ENCODE data around the gene YARS2.
A peak's percentile ranks its signal among the peaks of the same experiment; 100 is the strongest.

Gene YARS2

DNA sequence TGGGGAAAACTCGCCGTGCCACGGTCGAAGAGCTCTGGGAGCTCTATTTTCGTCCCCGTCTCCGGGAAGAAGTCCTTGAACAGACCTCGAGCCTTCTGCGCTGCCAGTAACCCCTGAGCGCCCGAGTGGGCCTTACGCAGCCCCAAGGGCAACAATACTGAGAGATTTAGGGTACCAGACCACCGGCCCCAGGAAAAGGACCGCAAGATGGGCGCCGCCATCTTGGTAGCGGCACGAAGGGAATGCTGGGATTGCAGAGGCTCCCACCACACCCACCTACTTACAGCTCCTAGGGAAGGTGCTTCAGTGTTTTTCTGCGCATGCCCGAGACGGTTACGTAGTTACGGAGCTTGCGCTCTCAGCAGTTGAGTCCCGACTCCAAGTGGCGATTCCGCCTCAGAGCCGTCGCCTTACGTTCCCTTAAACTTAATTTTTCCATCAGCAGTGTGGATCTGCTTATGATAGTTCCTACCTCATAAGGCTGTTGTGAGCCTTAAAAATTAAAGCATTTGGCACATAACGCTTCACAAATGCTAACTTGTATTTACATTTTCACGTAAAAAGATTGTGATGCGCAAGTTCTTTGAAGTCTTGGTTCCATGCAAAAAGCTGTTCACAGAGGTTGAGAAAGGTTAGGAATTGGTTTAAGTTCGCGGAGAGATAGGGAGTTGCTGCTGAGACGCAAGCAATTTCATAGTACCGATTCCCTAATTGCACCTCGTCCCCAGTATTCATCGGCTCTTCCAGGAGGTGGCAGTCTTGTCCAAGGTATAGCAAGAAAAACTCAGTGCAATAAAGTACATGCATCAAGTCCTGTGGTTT lies at the start of gene YARS2:
Gene YARS2, minus strand, starts transcription at position 244 of the 822 bp plus-strand sequence. Its CDS starts 23 bp downstream, at position 221.
- peak; percentile 96 to 97 for DNase-seq

DNA sequence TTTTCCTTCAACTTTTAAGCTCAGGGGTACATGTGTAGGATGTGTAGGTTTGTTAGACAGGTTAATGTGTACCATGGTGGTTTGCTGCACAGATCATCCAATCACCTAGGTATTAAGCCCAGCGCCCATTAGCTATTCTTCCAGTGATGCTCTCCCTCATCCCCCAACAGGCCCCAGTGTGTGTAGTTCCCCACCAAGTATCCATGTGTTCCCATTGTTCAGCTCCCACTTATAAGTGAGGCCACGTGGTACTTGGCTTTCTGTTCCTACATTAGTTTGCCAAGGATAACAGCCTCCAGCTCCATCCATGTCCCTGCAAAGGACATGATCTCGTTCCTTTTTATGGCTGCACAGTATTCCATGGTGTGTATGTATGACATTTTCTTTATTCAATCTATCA lies 48.6 kb upstream of the YARS2 start:
- DNase-seq, result no peak

DNA sequence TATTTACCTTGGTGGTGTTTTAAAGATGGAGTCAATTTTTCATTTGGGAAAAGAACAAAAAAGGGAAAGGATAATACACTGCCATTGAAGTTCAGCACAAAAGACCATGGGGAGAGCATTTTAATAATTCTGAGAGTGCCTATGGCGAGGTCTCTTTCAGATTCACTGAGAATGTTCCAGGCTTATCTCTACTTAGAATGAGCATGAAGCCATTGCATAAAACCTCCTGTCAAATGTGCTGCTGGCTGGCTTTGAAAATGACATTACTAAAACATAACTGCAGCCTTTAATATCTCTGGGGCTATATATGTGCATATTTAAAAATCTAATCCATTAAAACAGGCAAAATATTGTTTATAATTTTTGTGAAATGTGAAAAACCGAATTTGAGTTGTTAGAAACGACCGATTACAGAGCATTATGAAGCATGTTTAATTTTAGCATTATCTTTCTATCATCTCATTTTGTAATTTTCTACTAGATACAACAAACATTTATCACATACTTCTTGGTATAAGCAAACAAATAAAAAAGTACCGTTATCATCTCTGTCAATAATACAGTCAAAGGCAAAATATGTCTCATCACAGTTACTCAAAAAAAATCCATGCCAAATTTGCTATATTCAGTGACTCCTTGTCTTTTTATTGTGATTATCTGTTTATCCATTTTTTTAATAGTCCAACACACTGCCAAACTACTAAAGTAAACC lies 45.7 kb upstream of the YARS2 start:
- DNase-seq, result no peak

DNA sequence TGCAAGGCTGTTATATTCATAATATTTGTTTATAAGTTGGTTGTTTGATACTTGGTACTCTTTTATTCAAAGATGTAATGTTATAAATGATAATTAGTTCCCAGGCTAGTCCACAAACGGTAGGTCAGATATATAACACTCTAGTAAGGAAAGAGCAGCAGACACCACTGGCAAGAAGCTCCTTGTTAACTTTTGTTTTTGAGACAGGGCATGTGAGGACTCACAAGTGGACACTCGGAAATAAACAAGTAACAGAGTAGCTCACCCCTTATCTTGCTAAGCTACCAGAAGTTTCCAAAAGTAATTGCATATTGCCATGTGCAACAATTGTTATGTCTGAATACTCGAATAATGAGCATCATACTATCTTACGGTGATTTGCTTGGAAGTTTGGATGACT lies 38.6 kb upstream of the YARS2 start:
- DNase-seq, result no peak

DNA sequence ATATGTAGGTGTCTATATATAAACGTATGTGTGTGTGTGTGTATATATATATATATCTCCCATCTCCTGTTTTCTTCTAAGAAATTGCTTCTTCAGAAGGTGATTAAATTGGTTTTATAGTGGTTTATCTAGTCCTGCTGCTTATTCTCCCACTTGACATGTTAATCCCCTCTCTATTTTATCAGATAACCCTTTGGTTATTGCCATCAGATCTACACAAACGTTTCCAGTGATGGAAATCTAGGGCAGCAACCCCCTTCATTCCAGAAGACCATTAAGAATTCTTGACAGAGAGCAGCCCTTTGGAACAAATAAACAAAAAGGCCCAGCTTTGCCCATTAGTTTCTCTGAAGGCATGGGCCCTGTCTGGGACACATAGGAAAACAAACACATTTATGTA lies 34.2 kb upstream of the YARS2 start:
- no peak for DNase-seq

DNA sequence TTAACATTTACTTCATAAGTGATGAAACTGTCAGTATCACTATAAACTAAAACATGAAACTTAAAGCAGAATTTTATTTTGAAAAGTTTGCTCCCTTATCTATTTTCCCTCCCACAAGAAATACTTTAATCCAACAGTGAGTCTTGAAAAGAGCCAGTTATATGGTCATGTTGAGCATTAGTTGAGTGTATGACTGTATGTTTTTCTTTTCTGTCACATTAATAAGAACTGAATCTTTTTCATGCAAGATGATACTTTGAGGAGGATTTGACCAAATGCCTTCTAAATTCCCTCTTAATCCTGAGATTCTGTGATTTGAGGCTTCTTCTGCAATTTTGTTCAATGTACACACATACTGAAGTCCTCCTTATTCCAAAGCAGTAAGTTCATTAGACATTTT lies 33.7 kb upstream of the YARS2 start:
- DNase-seq, result no peak

DNA sequence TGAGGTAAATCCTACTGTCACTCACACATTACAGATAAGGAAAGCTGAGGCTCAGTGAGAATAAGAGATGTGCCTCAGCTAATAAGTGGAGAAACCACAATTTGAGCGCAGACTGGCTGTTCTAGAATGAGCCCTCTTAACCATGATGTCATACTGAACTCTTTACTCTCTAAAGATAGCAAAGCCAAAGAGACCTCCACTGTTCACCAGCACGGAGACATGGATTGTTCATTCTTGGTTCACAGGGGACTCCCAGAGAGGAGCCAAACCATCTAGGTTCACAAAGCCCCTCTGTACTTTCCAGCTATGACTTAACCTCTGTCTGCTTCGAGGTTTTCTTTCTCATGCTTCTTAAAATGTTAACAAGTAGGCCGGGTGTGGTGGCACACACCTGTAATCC lies 32.7 kb upstream of the YARS2 start:
- DNase-seq, result no peak

DNA sequence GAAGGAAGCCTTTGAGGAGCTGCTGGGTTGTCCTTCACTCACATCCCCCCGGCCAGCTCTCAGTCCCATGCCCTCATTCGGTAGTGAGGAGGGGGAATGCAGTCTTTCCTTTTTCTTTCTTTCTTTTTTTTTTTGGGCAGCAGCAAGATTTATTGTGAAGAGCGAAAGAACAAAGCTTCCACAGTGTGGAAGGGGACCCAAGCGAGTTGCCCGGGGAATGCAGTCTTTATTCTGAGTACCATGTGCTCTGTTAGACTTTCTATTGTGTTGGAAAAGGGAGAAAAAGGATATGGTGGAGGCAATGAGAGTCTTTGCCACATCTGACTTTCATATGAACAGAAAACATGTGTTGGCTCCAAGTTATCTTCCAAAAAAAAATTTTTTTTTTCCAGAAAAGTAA lies 29.9 kb upstream of the YARS2 start:
- DNase-seq, result no peak

DNA sequence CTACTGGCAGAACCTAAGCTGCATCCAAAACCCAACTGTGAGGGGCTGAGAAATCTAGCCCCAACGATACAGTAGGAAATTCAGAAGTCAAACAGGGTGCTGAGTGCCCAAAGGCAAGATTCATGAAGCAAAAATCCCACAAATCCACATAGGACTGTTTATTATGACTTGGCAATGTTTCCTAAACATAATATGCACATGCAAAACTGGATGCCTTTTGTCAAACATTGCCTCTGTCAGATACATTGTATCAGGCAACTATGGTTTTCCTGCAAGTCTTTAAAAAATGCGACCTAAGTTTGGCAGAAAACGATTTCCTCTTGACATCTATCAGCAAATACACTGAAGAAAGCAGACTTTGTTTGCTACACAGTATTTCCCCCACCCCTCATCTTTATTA lies 27.3 kb upstream of the YARS2 start:
- DNase-seq, result no peak

DNA sequence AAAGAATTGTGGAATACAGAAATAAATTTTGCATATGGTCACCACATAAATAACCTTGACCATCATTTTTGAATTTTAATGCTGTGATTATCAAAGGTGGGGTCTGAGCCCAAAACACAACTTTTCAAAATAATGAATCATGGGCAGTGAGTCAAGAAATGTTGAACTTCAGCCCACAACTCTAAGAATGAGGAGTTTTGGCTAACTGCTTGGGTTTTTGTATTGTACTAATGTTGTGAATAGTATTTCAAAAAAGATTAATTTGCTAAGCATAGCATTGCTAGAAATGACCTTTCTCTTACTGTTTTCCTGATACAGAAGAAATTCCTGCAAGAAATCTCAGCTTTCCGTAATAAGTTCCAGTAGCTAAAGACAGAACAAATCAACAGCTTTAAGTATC lies 24.4 kb upstream of the YARS2 start:
- DNase-seq, result no peak

DNA sequence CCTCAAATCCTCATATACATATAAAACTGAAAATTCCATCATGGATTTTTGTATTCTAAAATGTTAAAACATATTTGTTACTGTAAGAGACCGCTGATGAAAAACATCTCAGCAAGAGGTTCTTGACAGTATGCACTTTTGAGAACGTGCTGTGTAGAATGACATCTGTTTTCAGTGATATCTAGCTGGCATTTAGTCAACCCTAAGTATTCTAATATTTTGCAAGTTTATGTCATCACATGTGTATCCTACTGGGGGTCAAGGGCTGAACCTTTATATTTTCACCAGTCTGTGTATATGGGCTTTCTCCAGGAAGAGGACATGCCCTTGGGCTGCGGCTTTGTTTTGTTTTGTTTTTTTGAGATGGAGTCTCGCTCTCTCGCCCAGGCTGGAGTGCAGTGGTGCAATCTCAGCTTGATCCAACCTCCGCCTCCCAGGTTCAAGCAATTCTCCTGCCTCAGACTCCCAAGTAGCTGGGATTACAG lies 22.0 kb upstream of the YARS2 start:
- DNase-seq, result no peak

DNA sequence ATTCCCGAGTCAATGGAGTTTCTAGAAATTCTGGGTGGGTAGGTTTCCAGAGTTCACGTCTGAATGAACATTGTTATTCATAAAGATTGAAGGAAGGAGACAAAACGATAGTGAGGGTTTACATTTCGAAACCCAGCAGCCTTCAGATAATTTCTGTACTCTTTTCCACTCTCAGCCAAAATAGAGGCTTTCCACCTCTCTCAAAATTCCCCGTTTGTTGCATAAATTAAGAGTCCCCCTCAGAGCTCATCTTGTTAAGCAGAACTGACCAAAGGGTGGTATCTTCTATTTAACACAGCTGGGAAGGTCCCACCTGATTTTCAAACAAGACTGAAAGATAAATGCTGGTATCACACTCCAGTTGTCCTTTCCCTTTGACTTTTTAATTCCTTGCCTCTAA lies 21.5 kb upstream of the YARS2 start:
- DNase-seq, result no peak

DNA sequence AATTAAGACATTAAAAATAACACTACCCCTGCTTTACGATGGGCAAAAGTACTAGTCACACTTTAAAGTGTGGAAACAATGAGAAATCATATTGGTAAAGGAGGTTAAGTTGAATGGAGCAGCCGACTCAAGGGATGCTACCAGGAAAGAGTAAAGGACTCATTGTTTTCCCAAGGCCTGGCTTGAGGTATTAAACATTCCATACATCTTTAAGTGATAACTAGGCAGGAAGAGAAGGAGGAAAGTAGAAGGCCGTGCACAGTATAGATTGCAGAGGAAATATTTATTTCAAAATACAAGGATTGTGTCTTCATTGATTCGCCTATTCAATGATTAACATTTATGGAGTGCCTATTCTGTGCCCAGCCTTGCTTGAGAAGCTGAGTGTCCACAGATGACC lies 20.6 kb upstream of the YARS2 start:
- DNase-seq, result no peak

DNA sequence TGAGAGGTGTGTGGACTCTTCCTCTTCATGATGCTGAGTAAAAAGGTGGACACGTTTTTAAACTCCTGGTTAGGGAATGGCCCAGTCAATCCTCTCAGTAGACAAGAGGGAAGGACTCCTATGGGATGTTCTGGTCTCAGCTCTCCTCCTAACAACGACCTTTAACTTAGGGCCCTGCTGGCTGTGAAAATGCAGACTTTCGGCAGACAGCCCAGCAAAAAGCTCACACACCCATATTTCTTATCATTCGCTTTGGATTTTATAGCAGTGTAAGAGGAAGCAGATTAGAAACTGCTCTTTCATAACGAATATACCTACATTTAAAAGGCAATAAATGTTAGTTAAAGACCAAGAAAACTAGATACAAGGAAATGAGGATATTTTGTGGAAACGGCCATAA lies 18.0 kb upstream of the YARS2 start:
- no peak for DNase-seq

DNA sequence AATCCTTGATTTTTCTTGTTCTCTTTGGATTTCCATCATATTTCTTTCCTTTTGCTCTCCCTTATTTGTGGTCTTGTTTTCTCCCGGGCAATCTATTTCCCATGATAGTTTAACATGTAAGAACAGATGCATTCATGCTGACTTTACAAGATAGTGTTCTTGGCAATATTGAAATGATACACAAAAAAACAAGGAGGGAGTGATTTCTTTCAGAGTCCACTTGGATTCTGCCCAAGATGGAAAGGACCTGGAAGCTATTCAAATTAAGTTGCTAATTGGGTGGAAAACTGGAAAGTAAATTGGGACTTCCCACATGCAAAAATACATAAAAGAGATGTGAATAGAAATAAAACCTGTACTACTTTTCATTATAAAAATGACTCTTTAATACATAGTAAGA lies 14.4 kb upstream of the YARS2 start:
- no peak for DNase-seq

DNA sequence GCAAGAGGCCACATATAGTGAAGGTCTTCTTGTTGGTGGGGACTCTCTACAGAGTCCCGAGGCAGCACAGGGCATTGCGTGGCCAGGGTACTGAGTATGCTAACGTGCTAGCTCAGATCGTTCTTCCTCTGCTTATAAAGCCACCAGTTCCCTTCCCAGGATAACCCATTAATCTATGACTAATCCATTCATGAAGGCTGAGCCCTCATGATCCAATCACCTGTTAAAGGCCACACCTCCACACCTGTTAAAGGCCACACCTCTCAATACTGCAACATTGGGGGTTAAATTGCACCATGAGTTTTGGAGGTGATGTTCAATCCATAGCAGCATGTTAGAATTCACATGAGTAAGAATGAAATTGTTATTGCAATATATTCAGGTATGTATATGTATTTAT lies 12.8 kb upstream of the YARS2 start:
- no peak for DNase-seq

DNA sequence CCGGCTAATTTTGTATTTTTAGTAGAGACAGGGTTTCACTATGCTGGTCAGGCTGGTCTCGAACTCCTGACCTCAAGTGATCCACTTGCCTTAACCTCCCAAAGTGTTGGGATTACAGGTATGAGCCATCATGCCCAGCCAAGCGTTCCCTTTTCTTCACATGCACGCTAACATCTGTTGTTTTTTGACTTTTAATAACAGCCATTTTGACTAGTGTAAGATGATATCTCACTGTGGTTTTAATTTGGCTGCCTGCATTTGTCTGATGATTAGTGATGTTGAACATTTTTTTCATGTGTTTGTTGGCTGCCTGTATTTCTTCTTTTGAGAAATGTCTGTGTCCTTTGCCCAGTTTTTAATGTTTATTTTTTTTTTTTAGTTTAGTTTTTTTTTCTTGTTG lies 10.2 kb upstream of the YARS2 start:
- no peak for DNase-seq

DNA sequence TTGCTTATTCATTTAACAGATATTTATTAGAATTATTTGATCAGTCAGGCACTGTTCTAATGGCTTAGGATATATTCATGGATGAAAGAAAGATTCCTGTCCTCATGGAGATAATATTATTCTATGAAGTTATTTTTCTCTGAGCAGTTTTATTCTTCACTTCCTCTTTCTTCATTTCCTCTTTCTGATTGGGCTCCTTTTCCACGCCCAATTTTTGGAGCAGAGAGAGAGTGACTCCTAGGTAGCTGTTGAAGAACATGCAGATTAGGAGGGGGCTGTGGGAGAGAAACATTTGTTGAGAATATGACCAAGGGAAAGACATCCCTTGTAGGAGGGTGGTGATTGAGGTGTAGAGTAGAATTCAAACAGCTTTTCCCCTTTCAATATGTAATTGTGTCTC lies 6.0 kb upstream of the YARS2 start:
- peak; percentile 44 to 57 for DNase-seq

DNA sequence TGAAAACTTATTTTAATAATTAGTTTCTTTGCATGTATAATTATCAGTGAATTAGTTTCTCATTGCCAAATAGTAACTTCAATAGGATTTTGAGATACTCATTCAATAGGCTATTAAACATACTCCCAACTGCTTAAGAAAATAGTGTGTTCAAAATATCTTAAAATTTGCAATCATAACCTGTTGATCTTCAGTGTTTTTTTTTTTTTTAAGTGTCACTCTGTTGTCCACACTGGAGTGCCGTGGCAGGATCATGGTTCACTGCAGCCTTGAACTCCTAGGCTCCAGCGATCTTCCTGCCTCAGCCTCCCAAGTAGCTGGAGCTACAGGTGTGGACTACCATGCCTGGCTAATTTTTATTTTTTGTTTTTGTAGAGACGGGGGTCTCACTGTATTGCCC lies 1.5 kb upstream of the YARS2 start:
- DNase-seq, result no peak

DNA sequence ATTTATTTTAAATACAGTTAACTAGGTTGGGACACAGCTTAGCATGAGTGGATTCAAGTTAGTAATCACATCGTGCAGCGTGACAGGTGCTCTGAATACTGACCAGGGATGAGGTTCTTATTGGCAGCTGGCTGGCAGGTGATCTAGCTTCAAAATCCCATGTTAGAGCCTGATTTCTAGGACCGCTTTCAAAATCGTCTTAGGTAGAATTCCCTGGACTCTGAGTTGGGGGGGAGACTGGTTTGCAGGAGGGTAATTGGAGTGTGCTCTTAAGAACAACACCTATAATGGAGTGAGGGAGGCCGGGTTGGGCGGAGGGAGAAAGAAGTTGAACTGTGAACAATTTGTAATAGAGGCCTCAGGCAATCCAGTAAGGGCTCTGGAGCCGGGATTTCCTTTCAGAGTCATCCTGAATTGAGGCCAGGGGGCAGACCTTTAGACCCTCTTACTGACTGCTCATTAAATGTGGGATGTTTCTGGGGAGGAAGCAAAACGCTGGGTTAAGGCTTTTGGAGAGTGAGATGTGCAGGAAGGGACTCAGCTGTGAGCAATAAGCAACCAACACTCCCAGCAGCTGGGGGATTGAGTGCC lies 874 bp upstream of the YARS2 start:
- DNase-seq, result no peak

DNA sequence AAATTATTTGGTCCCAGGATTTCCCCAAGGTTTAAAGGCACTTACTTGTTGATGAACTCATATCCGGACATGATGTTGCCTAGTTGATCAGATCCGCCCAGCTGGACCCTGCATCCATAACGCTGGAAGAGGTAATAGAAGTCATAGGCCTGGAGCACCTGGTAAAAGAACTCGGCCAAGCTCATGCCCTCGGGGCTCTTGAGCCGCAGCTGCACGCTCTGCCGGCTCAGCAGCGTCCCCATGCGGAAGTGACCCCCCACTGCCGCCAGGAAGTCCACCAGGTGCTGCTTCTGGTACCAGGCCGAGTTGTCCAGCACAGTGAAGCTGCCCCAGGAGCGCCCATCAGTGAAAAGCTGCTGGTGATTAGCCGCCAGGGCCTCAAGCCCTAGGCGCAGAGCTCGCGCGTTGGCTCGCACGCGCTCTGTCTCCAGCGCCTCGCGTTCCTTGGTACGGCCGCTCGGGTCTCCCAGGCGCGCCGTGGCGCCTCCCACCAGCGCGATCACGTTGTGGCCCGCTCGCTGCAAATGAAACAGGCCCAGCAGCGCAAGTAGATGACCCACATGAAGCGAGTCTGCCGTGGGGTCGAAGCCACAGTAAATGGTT lies 545 bp downstream of the YARS2 start:
- DNase-seq, result peak; percentile 57 to 63

DNA sequence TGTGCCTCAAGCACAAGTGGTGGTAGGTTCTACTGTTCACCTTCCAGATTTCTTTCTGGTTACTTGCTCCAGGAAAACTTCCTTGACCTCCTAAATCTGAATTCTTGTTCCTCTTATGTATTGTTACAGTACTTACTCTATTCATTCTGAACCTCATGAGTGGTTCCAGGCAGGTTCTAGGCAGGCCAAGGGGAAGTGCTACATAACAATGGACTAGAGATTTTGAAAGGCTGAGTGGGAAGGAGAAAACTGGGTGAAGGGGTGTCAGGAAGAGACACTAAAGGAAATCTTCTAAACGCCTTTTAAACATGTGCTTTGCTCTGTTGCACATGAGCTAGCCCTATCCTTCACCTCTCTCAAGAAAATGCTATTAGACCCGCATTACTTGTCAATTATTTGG lies 1.6 kb downstream of the YARS2 start:
- peak; percentile 66 to 79 for DNase-seq

DNA sequence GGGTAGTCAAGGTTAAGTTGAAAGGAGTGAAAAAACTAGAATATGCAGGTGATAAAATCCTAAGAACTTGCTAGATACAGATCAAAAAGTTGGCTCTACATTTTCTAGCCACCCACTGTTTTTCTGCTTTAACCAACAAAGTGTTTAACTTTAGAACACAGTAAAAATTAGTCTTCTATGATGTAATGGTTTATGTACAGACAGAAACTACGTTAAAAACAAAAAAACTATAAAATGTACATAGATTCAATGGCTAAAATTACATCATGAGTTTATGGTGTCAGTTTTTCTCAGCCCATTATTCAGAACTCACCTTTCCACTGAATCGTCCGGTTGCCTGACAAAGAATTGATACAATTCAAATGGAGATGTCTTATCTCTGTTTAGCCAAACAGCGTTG lies 2.1 kb downstream of the YARS2 start:
- DNase-seq, result no peak

DNA sequence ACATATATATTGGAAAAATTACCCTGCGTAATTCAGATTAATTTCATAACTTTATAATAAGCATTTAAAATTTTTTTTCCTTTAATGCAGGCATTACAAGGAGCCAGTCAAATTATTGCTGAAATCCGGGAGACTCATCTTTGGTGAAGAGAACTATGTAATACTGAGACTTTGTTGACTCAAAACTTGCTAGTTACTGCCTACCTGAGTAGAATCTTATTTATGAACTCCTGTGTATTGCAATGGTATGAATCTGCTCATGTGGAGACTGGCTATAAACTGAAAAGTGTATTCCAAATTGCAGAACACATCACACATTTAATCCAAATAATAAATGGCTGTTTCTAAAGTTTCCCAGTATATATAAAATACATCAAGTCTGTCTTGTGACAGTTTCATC lies 12.4 kb downstream of the YARS2 start:
- no peak for DNase-seq
